GM23338 (cell line): ENCODE measurements around the gene MYO1F. TPM values are rescaled to one million over a fixed set of nuclear protein-coding genes. Genes with fewer than 3 reads are reported as not detected.
A peak's percentile ranks its signal among the peaks of the same experiment; 100 is the strongest.

Experiments used
- ATAC-seq: fragments of 200-7000 bp; cut with Tn5 transposase; 3 replicates; pipeline ENCODE4 v1.9.1; 2020
- DNase-seq: peaks from one replicate; pipeline ENCODE4 v3.0.0-alpha.2; 2015; ENCODE audit warnings: low spot score
- H2AFZ ChIP-seq: fragments of 200-600 bp; sonication (generic); 2 replicates; pipeline ENCODE4 v1.8.0; 2016; ENCODE audit warnings: antibody characterized with exemption, mild to moderate bottlenecking, moderate library complexity
- H3F3A ChIP-seq: fragments of 200-600 bp; sonication (generic); replicated peaks from 2 replicates; pipeline ENCODE4 v1.8.0; 2017; ENCODE audit warnings: antibody characterized with exemption, mixed run types, low read depth
- H3K27ac ChIP-seq: fragments of 200-600 bp; sonication (generic); 2 replicates; pipeline ENCODE4 v1.6.1; 2016; ENCODE audit warnings: low read depth
- H3K27me3 ChIP-seq: fragments of 200-600 bp; sonication (generic); 2 replicates; pipeline ENCODE4 v1.8.0; 2016; ENCODE audit warnings: mild to moderate bottlenecking, mixed run types, moderate library complexity; ENCODE audit not compliant: insufficient read depth
- H3K36me3 ChIP-seq: fragments of 200-600 bp; sonication (generic); 2 replicates; pipeline ENCODE4 v1.8.0; 2016; ENCODE audit warnings: mild to moderate bottlenecking; ENCODE audit not compliant: insufficient read depth
- H3K4me1 ChIP-seq: fragments of 200-600 bp; sonication (generic); 2 replicates; pipeline ENCODE4 v1.8.0; 2016; ENCODE audit warnings: mild to moderate bottlenecking, moderate library complexity; ENCODE audit not compliant: insufficient read depth
- H3K4me2 ChIP-seq: fragments of 200-600 bp; sonication (generic); 2 replicates; pipeline ENCODE4 v1.7.1; 2017; ENCODE audit warnings: mixed run types
- H3K4me3 ChIP-seq: fragments of 200-600 bp; sonication (generic); 2 replicates; pipeline ENCODE4 v1.6.1; 2016; ENCODE audit warnings: mixed run types
- H3K79me2 ChIP-seq: fragments of 200-600 bp; sonication (generic); replicated peaks from 2 replicates; pipeline ENCODE4 v1.8.0; 2017; ENCODE audit warnings: mild to moderate bottlenecking; ENCODE audit not compliant: insufficient read depth
- H3K9me2 ChIP-seq: fragments of 200-600 bp; sonication (generic); 2 replicates; pipeline ENCODE4 v1.8.0; 2017; ENCODE audit not compliant: insufficient read depth
- H4K20me1 ChIP-seq: fragments of 200-600 bp; sonication (generic); replicated peaks from 2 replicates; pipeline ENCODE4 v1.8.0; 2017; ENCODE audit warnings: mild to moderate bottlenecking; ENCODE audit not compliant: insufficient read depth
- H3K27ac Mint-ChIP-seq: 2 replicates; pipeline ENCODE4 v1.8.0; 2020; ENCODE audit warnings: inconsistent platforms, mild to moderate bottlenecking, moderate library complexity, mixed read lengths
- H3K27me3 Mint-ChIP-seq: 3 replicates; pipeline ENCODE4 v1.8.0; 2022; ENCODE audit warnings: low read depth, mild to moderate bottlenecking, moderate library complexity, mixed read lengths, inconsistent platforms; ENCODE audit not compliant: insufficient read depth, poor library complexity
- H3K36me3 Mint-ChIP-seq: 3 replicates; pipeline ENCODE4 v1.8.0; 2021; ENCODE audit warnings: low read depth, mild to moderate bottlenecking, inconsistent platforms, moderate library complexity, mixed read lengths
- H3K4me1 Mint-ChIP-seq: 3 replicates; pipeline ENCODE4 v1.8.0; 2020; ENCODE audit warnings: mild to moderate bottlenecking, inconsistent platforms, mixed read lengths
- H3K4me3 Mint-ChIP-seq: 3 replicates; pipeline ENCODE4 v1.8.0; 2021; ENCODE audit warnings: moderate library complexity, mild to moderate bottlenecking, inconsistent platforms, mixed read lengths
- H3K9me3 Mint-ChIP-seq: 3 replicates; pipeline ENCODE4 v1.8.0; 2020; ENCODE audit warnings: moderate library complexity, mild to moderate bottlenecking, inconsistent platforms, mixed read lengths
- EZH2 ChIP-seq: fragments of 200-600 bp; sonication (generic); IDR thresholded peaks from one replicate; pipeline ENCODE4 v1.8.0; 2017; ENCODE audit warnings: antibody characterized with exemption, mild to moderate bottlenecking, low read depth; ENCODE audit not compliant: unreplicated experiment
- EZH2phosphoT487 ChIP-seq: fragments of 200-600 bp; sonication (generic); IDR thresholded peaks from one replicate; pipeline ENCODE4 v1.8.1; 2018; ENCODE audit warnings: antibody characterized with exemption; ENCODE audit not compliant: unreplicated experiment
- JUNB ChIP-seq: IDR thresholded peaks from one replicate; pipeline ENCODE4 v1.6.1; 2016; ENCODE audit warnings: antibody characterized with exemption; ENCODE audit not compliant: unreplicated experiment
- ZNF462 ChIP-seq: fragments of 250-450 bp; sonication (Bioruptor Pico); IDR thresholded peaks from 2 replicates; pipeline ENCODE4 v1.5.0; 2020; ENCODE audit warnings: mild to moderate bottlenecking, moderate library complexity
- polyA plus RNA-seq: library from polyadenylated mRNA; unstranded; fragments of >200 nt; fragmentation: Nextera tagmentation; extraction: Ambion mirVana; gene quantifications from 2 replicates; pipeline ENCODE4 v1.2.1, GENCODE V29; 2016
- total RNA-seq: library from RNA; depleted of rRNA; stranded (reverse); fragments of >200 nt; shearing (Covaris generic); gene quantifications from 2 replicates; pipeline ENCODE4 v1.2.3, GENCODE V29; 2014

The MYO1F gene
- total and polyA plus RNA-seq, 2 experiments from 2014 or later: 3.9 to 5.7 TPM

GRCh38 chr19:8539621-8540149, 37.6 kb downstream of the MYO1F start (continued):
- no peak for TF ChIP-seq ZNF462 (CRISPR knock-in tag)

GRCh38 chr19:8537099-8537498, 40.1 kb downstream of the MYO1F start:
- no peak overlapping the region for H3K27ac ChIP-seq
- Mint-ChIP-seq H3K9me3 (no peaks in the 10 kb centered on the region), H3K4me3 (no peak overlapping the region), H3K27me3 (peaks cover 4% of the 10 kb centered on the region), H3K4me1 (no peaks in the 10 kb centered on the region), H3K27ac (no peak overlapping the region), H3K36me3 (no peaks in the 10 kb centered on the region)
- no peak overlapping the region for H2AFZ ChIP-seq
- H3K4me1 ChIP-seq: peaks cover 3% of the 10 kb centered on the region; the same call in 1 of the 2 replicates
- TF ChIP-seq EZH2 (no peak), EZH2phosphoT487 (no peak)
- no peaks in the 10 kb centered on the region; the same call in 1 of the 2 replicates for H4K20me1 ChIP-seq
- no peaks in the 10 kb centered on the region for H3K27me3 ChIP-seq
- H3K79me2 ChIP-seq: no peaks in the 10 kb centered on the region
- no peaks in the 10 kb centered on the region for H3K36me3 ChIP-seq
- no peaks in the 10 kb centered on the region for H3K9me2 ChIP-seq
- no peak overlapping the region for H3K4me2 ChIP-seq
- DNase-seq (no peak), ATAC-seq (no peak)
- no peak overlapping the region for H3K4me3 ChIP-seq
- no peaks in the 10 kb centered on the region for H3F3A ChIP-seq

GRCh38 chr19:8536282-8536681, 41.0 kb downstream of the MYO1F start:
- Histone ChIP-seq H3K27ac (no peak overlapping the region), H4K20me1 (no peaks in the 10 kb centered on the region; the same call in 1 of the 2 replicates), H3F3A (no peaks in the 10 kb centered on the region), H3K4me1 (peaks cover 3% of the 10 kb centered on the region; the same call in 1 of the 2 replicates), H3K4me3 (no peak overlapping the region), H3K36me3 (no peaks in the 10 kb centered on the region), H3K27me3 (no peaks in the 10 kb centered on the region), H3K4me2 (no peak overlapping the region), H3K9me2 (no peaks in the 10 kb centered on the region), H2AFZ (no peak overlapping the region), H3K79me2 (no peaks in the 10 kb centered on the region)
- Mint-ChIP-seq H3K4me1 (no peaks in the 10 kb centered on the region), H3K4me3 (no peak overlapping the region), H3K36me3 (no peaks in the 10 kb centered on the region), H3K27me3 (peaks cover 9% of the 10 kb centered on the region), H3K9me3 (no peaks in the 10 kb centered on the region), H3K27ac (no peak overlapping the region)
- ATAC-seq (peak; percentile 34; the same call in 1 of the 3 replicates), DNase-seq (no peak)
- TF ChIP-seq EZH2 (no peak), JUNB (no peak)
